Measurements from ENCODE around the gene S100A12.

S100A12 gene

DNA sequence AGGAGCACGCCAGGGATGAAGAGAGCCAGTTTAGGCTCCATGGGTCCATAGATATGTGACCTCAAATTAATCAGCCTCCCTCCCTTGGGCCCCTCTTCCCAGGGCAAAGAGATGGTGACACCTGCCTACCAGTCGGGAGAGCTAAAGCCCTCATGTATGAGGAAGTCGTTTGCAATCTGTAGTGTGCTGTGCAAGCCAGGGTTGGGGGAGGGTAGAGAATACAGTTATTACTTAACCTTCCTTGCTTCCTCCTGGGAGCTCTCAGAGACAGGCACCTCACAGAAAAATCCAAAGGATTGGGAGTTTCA, 30.7 kb downstream of the S100A12 start:
- no peak overlapping the region for H3K4me3 ChIP-seq (ENCODE audit: low read depth, low read length)
- TF ChIP-seq, protein P1, sequence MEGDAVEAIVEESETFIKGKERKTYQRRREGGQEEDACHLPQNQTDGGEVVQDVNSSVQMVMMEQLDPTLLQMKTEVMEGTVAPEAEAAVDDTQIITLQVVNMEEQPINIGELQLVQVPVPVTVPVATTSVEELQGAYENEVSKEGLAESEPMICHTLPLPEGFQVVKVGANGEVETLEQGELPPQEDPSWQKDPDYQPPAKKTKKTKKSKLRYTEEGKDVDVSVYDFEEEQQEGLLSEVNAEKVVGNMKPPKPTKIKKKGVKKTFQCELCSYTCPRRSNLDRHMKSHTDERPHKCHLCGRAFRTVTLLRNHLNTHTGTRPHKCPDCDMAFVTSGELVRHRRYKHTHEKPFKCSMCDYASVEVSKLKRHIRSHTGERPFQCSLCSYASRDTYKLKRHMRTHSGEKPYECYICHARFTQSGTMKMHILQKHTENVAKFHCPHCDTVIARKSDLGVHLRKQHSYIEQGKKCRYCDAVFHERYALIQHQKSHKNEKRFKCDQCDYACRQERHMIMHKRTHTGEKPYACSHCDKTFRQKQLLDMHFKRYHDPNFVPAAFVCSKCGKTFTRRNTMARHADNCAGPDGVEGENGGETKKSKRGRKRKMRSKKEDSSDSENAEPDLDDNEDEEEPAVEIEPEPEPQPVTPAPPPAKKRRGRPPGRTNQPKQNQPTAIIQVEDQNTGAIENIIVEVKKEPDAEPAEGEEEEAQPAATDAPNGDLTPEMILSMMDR (IDR thresholded peaks at IDR 0.05; ENCODE audit: control insufficient read depth, extremely low read depth, insufficient read depth): no peak
- DNase-seq (ENCODE audit: low read depth): no peak

DNA sequence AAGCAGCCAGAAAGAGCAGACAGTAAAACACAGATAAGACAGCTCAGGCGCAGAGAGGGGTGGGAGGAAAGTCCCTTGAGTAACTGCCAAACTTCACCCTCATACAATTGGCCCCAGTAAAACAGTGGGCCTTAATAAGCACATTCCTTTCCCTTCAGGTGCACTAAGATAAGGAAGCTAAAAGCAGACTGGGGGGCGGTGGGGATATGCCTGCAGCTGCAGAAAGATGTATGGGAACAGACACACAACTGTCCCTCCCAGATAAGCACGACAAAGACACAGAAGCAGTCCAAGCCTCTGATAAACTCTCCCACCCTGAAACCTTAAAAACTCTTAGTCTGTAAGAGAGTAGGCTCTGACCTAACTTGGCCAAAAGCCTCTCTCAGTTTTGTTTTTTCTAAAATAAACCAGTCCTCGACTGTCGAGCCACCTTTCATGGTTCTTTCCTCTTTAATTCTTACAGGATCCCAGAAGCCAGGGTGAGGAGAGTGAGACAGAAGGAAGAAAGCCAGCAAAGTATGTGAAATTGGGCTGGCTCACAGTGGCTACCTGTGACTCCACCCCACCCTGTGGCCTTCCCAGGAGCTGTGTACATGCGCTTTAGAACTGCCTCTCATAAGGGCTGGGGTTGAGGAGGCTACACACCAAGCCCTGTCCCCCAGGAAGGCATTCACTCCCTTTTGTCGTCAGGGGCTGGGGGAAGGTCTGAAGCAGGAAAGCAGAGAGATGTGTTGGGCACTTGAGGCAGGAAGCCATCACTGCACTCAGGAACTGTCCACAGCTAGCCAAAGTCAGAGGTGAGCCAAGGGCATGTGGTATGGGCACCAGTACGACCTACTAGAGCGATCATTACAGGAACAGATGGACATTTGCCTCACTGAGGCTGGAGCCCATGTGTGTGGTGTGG, 31.4 kb downstream of the S100A12 start:
- no peak for DNase-seq (ENCODE audit: low read depth)
- TF ChIP-seq, protein P1 (IDR thresholded peaks at IDR 0.05; ENCODE audit: control insufficient read depth, extremely low read depth, insufficient read depth): no peak
- H3K4me3 ChIP-seq (ENCODE audit: low read depth, low read length): no peak overlapping the region

DNA sequence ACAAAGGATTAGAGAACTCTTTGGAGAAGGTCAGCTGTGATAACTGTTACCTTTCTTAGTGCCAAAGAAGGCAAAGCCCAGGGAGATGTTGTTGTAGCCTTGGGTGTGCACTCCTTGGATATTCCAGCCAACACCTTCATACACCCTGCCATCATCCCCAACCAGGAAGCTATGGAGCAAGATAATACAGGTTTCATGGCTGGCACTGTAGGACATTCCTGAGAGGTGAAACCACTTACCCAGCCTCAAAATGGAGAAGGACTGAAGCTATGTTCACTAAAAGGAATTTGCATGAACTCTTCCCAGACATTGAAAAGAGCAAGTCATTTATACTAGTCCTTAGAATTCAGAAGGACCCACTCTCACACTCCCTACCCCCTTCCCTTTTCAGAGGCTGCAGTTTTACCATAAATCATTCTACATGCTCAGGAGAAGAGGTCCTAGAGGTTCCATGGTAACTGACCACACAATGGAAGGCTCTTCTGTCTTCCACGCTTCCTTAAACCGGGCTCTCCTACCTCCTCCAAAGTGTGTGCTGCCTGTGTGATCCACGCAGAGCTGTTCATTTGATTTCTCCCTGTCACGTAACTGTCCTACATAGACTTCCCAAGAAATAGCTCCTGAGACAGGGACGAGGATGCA, 32.3 kb downstream of the S100A12 start:
- no peak for DNase-seq (ENCODE audit: low read depth)
- TF ChIP-seq, protein P1 (IDR thresholded peaks at IDR 0.05; ENCODE audit: control insufficient read depth, extremely low read depth, insufficient read depth): no peak
- no peak overlapping the region for H3K4me3 ChIP-seq (ENCODE audit: low read depth, low read length)

DNA sequence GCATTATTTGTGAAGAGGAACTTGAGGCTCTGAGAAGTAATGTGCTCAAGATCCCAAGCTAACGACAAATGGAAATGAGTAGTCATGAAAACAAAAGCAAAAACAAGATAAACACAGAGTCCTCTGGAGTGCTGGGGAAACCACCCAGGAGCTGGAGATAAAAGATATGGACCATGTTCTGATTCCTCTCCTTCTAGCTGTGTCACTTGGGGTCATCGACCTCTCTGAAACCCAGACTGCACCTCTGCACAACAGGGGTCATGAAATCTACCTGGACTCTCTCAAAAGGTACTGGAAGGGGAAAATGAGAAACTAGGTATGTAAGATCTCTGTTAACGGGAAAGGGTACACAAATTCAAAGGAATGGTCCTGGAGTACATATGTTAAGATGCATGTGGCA, 33.2 kb downstream of the S100A12 start:
- no peak overlapping the region for H3K4me3 ChIP-seq (ENCODE audit: low read depth, low read length)
- TF ChIP-seq, protein P1 (IDR thresholded peaks at IDR 0.05; ENCODE audit: control insufficient read depth, extremely low read depth, insufficient read depth): no peak
- no peak for DNase-seq (ENCODE audit: low read depth)

DNA sequence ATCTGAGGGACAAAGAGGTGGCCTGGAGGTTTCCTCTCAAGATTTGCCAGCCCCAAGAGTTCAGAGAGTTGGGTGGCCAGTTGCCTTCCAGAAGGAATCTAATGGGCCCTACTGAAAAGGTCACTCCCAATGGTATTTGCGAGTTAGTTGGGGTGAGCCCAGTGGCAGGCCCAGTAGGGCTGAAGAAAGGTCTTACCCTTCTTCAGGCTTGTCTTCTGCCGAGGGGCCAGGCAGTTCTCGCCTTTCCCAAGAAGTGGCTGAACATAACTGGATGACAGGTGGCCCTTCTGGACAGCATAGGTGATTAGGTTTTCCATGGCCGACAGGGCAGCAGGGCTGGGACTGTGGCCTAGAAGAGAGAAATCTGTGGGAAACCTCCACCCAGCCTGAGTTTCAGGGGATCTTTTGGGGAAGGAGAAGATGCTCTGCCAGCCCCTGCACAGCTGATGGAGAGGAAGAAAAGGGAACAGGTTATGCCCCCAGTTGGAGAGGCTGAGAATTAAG, 33.9 kb downstream of the S100A12 start:
- TF ChIP-seq, protein P1 (IDR thresholded peaks at IDR 0.05; ENCODE audit: control insufficient read depth, extremely low read depth, insufficient read depth): no peak
- no peak overlapping the region for H3K4me3 ChIP-seq (ENCODE audit: low read depth, low read length)
- no peak for DNase-seq (ENCODE audit: low read depth)

DNA sequence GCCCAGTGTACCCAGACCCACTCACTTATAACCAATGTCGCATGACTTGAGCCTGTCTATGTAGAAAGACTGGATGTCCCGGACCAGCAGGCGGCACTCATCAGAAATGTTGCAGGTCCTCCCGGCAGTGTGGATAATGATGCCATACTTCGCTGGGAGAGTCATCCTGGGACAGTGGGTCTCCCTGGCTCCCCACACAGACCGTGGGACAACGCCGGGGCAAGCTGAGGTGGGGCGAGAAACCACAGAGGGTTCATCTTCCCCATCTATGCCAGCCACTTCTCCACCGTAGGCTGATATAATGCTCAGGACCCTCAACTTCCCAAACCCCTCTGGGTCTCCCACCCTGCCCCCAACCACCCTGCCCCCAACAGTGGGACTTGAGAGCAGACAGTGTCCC, 35.1 kb downstream of the S100A12 start:
- no peak overlapping the region for H3K4me3 ChIP-seq (ENCODE audit: low read depth, low read length)
- DNase-seq (ENCODE audit: low read depth): no peak
- TF ChIP-seq, protein P1 (IDR thresholded peaks at IDR 0.05; ENCODE audit: control insufficient read depth, extremely low read depth, insufficient read depth): no peak

Measured in LNCaP clone FGC (cell line).